HepG2 (cell line): ENCODE data around the gene CYP4F12. TPM values are rescaled to one million over a fixed set of nuclear protein-coding genes. Genes with fewer than 3 reads are reported as not detected.
A peak's percentile ranks its signal among the peaks of the same experiment; 100 is the strongest.

Source experiments
- FUBP1 ChIP-seq: sonication (generic); formaldehyde crosslinking; IDR thresholded peaks from 2 replicates; pipeline ENCODE4 v1.5.1; 2020; ENCODE audit warnings: missing genetic modification reagents, mild to moderate bottlenecking, borderline replicate concordance
- HCFC1 ChIP-seq: fragments of 150-350 bp; IDR thresholded peaks from 2 replicates; pipeline ENCODE4 v1.6.1; 2014; ENCODE audit warnings: low read depth, low read length
- HDAC2 ChIP-seq: sonication (generic); formaldehyde crosslinking; IDR thresholded peaks from 2 replicates; pipeline ENCODE4 v1.4.0; 2020; ENCODE audit warnings: missing genetic modification reagents
- ISL2 ChIP-seq: sonication (generic); formaldehyde crosslinking; IDR thresholded peaks from 2 replicates; pipeline ENCODE4 v1.5.0; 2020; ENCODE audit warnings: missing genetic modification reagents
- NBN ChIP-seq: fragments of 450-650 bp; conservative IDR thresholded peaks from 2 replicates; pipeline ENCODE4 v1.6.1; 2017
- REXO4 ChIP-seq: sonication (generic); formaldehyde crosslinking; IDR thresholded peaks from 2 replicates; pipeline ENCODE4 v1.8.0; 2022; ENCODE audit warnings: missing genetic modification reagents, mild to moderate bottlenecking, borderline replicate concordance
- SMARCE1 ChIP-seq: fragments of 450-650 bp; IDR thresholded peaks from 2 replicates; pipeline ENCODE4 v1.6.1; 2017; ENCODE audit warnings: borderline replicate concordance
- SNAPC4 ChIP-seq: sonication (generic); formaldehyde crosslinking; IDR thresholded peaks from 2 replicates; pipeline ENCODE4 v1.4.0; 2020; ENCODE audit warnings: mild to moderate bottlenecking, missing genetic modification reagents
- SOX6 ChIP-seq, 2 experiments: fragments of 450-650 bp in 1 of 2; sonication (generic) in 1 of 2; formaldehyde crosslinking in 1 of 2; IDR thresholded peaks; 2 replicates each; pipeline versions ENCODE4 v1.4.0 to v1.6.1; 2017 to 2020; ENCODE audit warnings: antibody characterized with exemption in 1 of 2, mild to moderate bottlenecking in 1 of 2, missing genetic modification reagents in 1 of 2
- TCF12 ChIP-seq, 2 experiments: fragments of 450-650 bp in 1 of 2; sonication (generic) in 1 of 2; formaldehyde crosslinking in 1 of 2; IDR thresholded peaks; 2 replicates each; pipeline versions ENCODE4 v1.6.1 to v1.8.0; 2017 to 2022; ENCODE audit warnings: antibody characterized with exemption in 1 of 2, mild to moderate bottlenecking in 1 of 2, missing genetic modification reagents in 1 of 2, moderate library complexity in 1 of 2
- TGIF2 ChIP-seq: IDR thresholded peaks from 2 replicates; pipeline ENCODE4 v1.6.1; 2016; ENCODE audit warnings: control low read depth, missing compliant biosample characterization
- ZKSCAN1 ChIP-seq: fragments of 150-350 bp; IDR thresholded peaks from 2 replicates; pipeline ENCODE4 v1.6.1; 2014; ENCODE audit warnings: low read length
- ZMYM2 ChIP-seq: sonication (generic); formaldehyde crosslinking; IDR thresholded peaks from 2 replicates; pipeline ENCODE4 v1.8.0; 2022; ENCODE audit warnings: mild to moderate bottlenecking, missing genetic modification reagents
- ZNF296 ChIP-seq: sonication (generic); formaldehyde crosslinking; conservative IDR thresholded peaks from 2 replicates; pipeline ENCODE4 v1.5.0; 2020; ENCODE audit warnings: mild to moderate bottlenecking, missing genetic modification reagents
- ZNF326 ChIP-seq: sonication (generic); formaldehyde crosslinking; IDR thresholded peaks from 2 replicates; pipeline ENCODE4 v1.4.0; 2020; ENCODE audit warnings: missing genetic modification reagents, borderline replicate concordance
- ZNF350 ChIP-seq: sonication (generic); formaldehyde crosslinking; IDR thresholded peaks from 2 replicates; pipeline ENCODE4 v1.4.0; 2020; ENCODE audit warnings: mild to moderate bottlenecking, low read depth, missing genetic modification reagents, borderline replicate concordance
- ZNF614 ChIP-seq: IDR thresholded peaks from 2 replicates; pipeline ENCODE4 v1.6.1; 2018; ENCODE audit warnings: missing biosample characterization, missing genetic modification reagents, inconsistent platforms, borderline replicate concordance
- ZNF879 ChIP-seq: sonication (generic); formaldehyde crosslinking; IDR thresholded peaks from 2 replicates; pipeline ENCODE4 v1.8.1; 2023; ENCODE audit warnings: missing genetic modification reagents
- polyA plus RNA-seq, 8 experiments: library from polyadenylated mRNA; depleted of rRNA in 3 of 8; stranded (reverse) in 7 of 8; unstranded in 1 of 8; fragments of >200 nt; fragmentation: Illumina TruSeq in 4 of 8; extraction: Trizol in 4 of 8; gene quantifications; 2 replicates each; pipeline versions ENCODE4 v1.2.1 to v1.2.3, GENCODE V29; 2011 to 2016; ENCODE audit warnings: low read depth in 4 of 8, missing spikeins in 1 of 8, mixed read lengths in 1 of 8; ENCODE audit not compliant: insufficient read depth in 1 of 8
- total RNA-seq, 5 experiments: library from RNA; depleted of rRNA; stranded (reverse); fragments of >200 nt; fragmentation: Illumina TruSeq; extraction: Trizol; gene quantifications; 2 replicates each; pipeline ENCODE4 v1.2.3, GENCODE V29; 2016; ENCODE audit warnings: low read depth in 1 of 5
- TF ChIP-seq, protein P1 (sequence below): sonication (generic); formaldehyde crosslinking; IDR thresholded peaks from 2 replicates; pipeline ENCODE4 v1.5.0; 2020; ENCODE audit warnings: missing genetic modification reagents, mild to moderate bottlenecking, borderline replicate concordance
- TF ChIP-seq, protein P2 (sequence below): IDR thresholded peaks from 2 replicates; pipeline ENCODE4 v1.6.1; 2016; ENCODE audit warnings: missing compliant biosample characterization, missing genetic modification reagents, borderline replicate concordance
- TF ChIP-seq, protein P3 (sequence below): sonication (generic); formaldehyde crosslinking; IDR thresholded peaks from 2 replicates; pipeline ENCODE4 v1.4.0; 2020; ENCODE audit warnings: missing genetic modification reagents

Gene CYP4F12
- total and polyA plus RNA-seq, 2 of the 13 experiments (the other 11 are each of a cell fraction or from before 2014, with no cell fraction given) = 29.9 to 30.8 TPM

DNA sequence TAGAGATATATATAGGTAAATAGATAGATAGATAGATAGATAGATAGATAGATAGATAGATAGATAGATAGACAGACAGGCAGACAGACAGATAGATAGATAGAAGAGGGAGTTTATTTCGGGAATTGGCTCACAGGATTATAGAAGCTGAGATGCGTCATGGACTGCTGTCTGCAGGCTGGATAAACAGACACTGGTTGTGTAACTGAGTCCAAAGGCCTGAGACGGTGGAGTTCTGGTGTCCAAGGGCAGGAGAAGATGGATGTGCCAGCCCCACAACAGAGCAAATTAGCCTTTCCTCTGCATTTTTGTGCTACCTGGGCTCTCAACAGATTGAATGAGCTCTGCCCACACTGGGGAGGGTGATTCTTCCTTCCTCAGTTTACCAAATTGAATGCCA is 29.5 kb upstream of the CYP4F12 start (continued):
- TF ChIP-seq, protein P1, sequence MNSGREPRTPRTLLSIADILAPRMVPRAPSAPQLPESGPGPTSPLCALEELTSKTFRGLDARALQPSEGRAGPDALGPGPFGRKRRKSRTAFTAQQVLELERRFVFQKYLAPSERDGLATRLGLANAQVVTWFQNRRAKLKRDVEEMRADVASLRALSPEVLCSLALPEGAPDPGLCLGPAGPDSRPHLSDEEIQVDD (CRISPR knock-in tag) = no peak
- TF ChIP-seq ISL2 (CRISPR knock-in tag) = no peak
- no peak for TF ChIP-seq ZNF296 (CRISPR knock-in tag)
- peak; percentile 62; the same call in 1 of the 2 replicates for TF ChIP-seq HDAC2 (CRISPR knock-in tag)
- TF ChIP-seq REXO4 = no peak
- TF ChIP-seq ZNF350 (CRISPR knock-in tag) = no peak
- TF ChIP-seq ZMYM2 (CRISPR knock-in tag) = no peak
- no peak for TF ChIP-seq HCFC1
- TF ChIP-seq, protein P2, sequence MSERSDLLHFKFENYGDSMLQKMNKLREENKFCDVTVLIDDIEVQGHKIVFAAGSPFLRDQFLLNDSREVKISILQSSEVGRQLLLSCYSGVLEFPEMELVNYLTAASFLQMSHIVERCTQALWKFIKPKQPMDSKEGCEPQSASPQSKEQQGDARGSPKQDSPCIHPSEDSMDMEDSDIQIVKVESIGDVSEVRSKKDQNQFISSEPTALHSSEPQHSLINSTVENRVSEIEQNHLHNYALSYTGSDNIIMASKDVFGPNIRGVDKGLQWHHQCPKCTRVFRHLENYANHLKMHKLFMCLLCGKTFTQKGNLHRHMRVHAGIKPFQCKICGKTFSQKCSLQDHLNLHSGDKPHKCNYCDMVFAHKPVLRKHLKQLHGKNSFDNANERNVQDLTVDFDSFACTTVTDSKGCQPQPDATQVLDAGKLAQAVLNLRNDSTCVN (CRISPR knock-in tag) = no peak
- TF ChIP-seq ZNF326 (CRISPR knock-in tag) = no peak
- no peak for TF ChIP-seq ZNF614 (CRISPR knock-in tag)
- TF ChIP-seq SNAPC4 (CRISPR knock-in tag) = no peak
- no peak for TF ChIP-seq SOX6 (IDR thresholded peaks at IDR 0.05)
- no peak for TF ChIP-seq SOX6 (CRISPR knock-in tag; IDR thresholded peaks at IDR 0.05)
- no peak for TF ChIP-seq TCF12 (IDR thresholded peaks at IDR 0.05)
- no peak for TF ChIP-seq TCF12 (CRISPR knock-in tag; IDR thresholded peaks at IDR 0.05)
- TF ChIP-seq ZNF879 (CRISPR knock-in tag) = no peak
- TF ChIP-seq TGIF2 (CRISPR knock-in tag) = no peak
- no peak for TF ChIP-seq ZKSCAN1
- TF ChIP-seq, protein P3, sequence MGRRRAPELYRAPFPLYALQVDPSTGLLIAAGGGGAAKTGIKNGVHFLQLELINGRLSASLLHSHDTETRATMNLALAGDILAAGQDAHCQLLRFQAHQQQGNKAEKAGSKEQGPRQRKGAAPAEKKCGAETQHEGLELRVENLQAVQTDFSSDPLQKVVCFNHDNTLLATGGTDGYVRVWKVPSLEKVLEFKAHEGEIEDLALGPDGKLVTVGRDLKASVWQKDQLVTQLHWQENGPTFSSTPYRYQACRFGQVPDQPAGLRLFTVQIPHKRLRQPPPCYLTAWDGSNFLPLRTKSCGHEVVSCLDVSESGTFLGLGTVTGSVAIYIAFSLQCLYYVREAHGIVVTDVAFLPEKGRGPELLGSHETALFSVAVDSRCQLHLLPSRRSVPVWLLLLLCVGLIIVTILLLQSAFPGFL (CRISPR knock-in tag) = no peak
- no peak for TF ChIP-seq FUBP1 (CRISPR knock-in tag)
- no peak for TF ChIP-seq SMARCE1
- TF ChIP-seq NBN = no peak
